ENCODE data around the gene OR4K14.
"Not testable (repeated sequence)": the region's sequence is repeated elsewhere in the genome, so short reads cannot be mapped to it uniquely, and the experiment has no call there.

OR4K14 gene
- total RNA-seq = 0 reads per million in 2 experiments

DNA sequence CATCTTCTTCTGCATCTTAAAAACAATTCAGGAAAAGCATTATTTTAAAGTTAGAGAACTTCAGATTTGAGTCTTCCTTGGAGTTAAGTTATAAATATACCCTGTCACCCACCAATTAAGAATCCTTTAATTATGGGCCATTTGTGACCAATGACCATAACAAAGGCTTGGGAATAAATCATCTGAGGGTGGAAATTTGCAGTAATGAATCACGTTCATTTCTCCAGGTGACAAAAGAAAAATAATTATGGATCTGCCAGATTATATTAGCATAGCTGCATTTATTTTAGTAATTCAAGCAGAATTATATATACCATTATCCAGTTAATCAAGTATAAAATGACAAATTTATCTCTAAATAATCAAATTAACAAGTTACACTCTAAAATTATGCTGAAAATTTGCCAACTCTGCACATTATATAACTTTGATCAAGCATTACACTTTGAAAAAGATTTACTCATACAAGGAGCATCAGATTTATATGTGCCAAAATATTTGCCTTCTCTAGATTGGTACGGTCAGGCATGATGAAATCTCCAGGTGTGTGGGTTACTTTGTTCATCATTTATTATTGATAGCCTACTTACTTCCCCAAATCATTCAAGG is at the start of gene OR4K14:
Gene OR4K14 (minus strand): TSS at position 51 of the 609 bp plus-strand sequence. CDS start 4,114 bp downstream, outside the sequence.
- DNase-seq (ENCODE audit: low read depth) = no peak

DNA sequence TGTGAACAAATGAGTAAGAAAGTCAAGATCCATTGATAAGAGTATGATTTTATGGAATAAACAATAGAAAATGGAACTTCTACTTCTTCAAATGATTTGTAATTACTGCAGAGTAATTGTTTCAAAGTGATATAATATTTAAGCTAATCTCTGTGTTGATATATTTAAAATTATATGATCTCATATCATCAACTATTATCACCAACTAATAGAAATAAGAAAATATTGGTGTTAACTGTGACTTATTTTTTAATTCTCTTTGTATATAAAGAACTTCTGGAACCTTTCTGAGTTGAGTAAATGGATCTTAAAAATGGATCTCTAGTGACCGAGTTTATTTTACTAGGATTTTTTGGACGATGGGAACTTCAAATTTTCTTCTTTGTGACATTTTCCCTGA is 40.6 kb upstream of the OR4K14 start, which contains the start of gene OR4L1:
Gene OR4L1 (plus strand): TSS at position 301 of the 400 bp plus-strand sequence. CDS start 0 bp downstream, at position 301.
- DNase-seq (ENCODE audit: low read depth) = no peak

DNA sequence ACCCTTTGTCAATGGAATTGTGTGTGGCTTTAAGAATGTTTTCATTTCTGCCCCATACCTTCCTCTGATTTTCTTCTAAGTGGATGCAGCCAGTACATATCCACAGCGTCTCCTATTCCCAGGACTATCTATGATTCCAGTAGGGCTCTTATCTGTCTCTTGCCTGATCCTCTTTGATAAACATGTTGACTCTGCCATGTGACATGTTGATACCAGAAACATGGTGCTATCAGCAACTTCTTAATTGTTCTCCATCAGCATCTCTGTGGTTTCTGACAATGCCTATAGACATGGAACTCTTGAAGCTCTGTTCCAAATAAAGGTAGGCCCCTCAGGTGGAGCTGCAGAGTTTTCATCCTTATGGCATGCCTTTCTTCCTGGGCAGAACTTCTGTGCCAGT is 29.1 kb upstream of the OR4K14 start:
- DNase-seq (ENCODE audit: low read depth) = no peak

DNA sequence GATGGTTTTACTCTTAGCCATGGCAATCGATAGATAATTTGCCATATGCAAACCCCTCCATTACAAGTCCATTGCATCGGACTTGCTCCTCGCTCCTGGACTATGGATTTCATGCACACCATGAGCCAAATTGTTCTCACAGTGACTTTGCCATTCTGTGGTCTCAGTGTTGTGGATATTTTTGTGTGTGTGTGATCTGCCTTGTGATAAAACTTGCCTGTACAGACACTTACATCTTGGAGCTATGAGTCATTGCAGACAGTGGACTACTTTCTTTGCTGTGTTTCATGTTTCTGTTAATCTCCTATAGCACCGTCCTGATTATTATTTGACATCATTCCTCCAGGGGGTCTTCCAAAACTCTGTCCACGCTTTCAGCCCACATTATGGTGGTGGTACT is 25.1 kb upstream of the OR4K14 start:
- DNase-seq (ENCODE audit: low read depth) = no peak

- DNase-seq (ENCODE audit: low read depth) = no peak
Measured at GRCh38 chr14:20035938-20036337, 16.8 kb upstream of the OR4K14 start, which contains the start of gene OR4K13. OR4K13 (minus strand) TSS chr14:20036038; CDS start chr14:20034758, 1,280 bp downstream.

DNA sequence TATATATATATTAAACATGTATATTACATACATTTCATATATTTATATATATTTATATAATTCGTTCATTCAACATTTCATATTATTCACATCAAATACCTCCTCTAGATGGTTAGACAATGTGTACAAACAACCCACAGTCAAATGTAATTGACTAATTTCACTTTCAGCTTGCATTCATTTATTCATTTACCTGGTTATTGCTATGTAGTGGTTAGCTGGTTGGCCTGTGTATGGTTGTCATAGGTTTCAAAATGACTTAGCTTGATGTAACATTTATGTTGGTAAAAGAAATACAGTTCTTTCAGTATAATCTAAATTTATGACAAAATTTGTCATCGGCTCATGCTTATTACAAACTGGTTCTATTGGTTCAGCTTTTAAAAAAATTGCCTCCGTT is 16.3 kb upstream of the OR4K14 start:
- no peak for DNase-seq (ENCODE audit: low read depth)

DNA sequence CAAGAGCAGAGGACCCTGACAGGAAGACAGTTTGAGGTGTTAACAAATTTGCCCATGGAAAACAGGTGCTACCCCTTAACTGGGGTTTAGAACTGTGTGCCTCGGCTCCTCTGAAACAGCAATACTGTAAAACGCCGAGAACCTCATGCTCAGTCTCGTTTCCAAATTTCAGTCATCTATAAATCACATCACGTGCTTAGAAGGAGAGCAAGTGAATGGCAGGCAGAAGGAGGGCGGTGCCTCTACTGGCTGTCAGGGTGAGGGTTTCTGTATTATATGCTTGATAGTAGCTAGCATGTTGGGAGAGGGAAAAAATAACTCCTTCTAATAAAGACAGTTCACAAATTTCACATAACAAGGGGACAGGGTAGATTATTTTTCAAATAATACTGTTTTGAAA is 12.0 kb upstream of the OR4K14 start:
- DNase-seq (ENCODE audit: low read depth) = no peak

- DNase-seq (ENCODE audit: low read depth) = no peak
Measured at GRCh38 chr14:20008156-20008555, 11.0 kb downstream of the OR4K14 start.

- DNase-seq (ENCODE audit: low read depth) = no peak
Measured at GRCh38 chr14:20002319-20002718, 16.8 kb downstream of the OR4K14 start.

DNA sequence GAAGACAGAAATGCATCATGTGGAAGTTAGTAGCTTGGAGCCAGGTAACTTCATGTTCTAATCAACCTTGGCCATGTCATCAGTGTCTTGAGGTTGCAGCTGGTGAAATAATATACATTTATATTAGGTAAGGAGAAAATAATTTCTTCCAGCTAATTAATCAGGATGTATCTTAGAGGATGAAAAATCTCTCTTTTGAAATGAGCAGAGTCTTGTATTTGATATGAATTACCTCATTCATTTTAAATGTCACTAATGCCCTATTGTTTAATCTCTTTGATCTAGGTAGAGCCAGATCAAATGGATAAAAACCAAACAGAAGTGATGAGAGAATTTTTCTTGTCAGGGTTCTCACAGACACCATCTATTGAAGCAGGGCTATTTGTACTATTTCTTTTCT is 17.2 kb downstream of the OR4K14 start, which contains the start of gene OR4Q2:
Gene OR4Q2 (plus strand): TSS at position 301 of the 400 bp plus-strand sequence.
- no peak for DNase-seq (ENCODE audit: low read depth)

GRCh38 chr14:19993438-19993837 is 25.7 kb downstream of the OR4K14 start:
- no peak for DNase-seq (ENCODE audit: low read depth)

DNA sequence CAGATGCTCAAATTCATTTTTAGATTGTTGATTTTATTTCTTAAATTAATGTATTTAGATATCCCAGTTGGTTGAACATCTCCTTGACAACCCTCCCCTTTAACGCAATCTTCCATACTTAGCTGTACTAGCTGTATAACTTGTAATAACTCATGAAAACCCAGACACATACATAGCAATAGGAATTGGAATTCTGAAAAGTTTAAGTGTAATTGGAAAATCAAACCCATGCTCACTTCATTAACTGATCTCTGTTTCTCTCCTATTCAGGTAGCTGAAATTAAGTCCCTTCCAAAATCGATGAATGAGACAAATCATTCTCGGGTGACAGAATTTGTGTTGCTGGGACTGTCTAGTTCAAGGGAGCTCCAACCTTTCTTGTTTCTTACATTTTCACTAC is 43.8 kb downstream of the OR4K14 start, which contains the start of gene OR4K15:
Gene OR4K15 (plus strand): TSS at position 301 of the 400 bp plus-strand sequence. CDS start 0 bp downstream, at position 301.
- DNase-seq (ENCODE audit: low read depth) = no peak

DNA sequence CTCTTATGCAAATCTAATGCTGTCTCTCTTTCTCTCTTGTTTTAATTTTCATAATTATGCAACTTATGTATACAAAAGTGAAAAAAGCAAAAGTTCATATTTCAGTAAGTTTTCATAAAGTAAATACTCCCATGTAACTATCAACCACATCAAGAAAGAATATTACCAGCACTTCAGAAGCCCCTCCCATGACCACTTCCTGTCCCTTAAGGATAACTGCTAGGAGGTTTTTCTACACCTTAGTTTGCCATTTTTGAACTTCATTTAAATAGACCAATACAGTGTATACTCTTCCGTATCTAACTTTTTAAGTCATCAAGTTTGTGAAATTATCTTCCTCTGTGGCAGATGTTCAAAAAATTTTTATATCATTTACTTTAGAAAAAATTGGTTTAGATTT is 44.3 kb downstream of the OR4K14 start:
- peak; percentile 19 for DNase-seq (ENCODE audit: low read depth)

- DNase-seq (ENCODE audit: low read depth) = not testable (repeated sequence)
Measured at GRCh38 chr14:19969735-19970134, 49.4 kb downstream of the OR4K14 start.
